BLaER1 treated with 17β-estradiol and CSF1 and Interleukin-3, amounts not matched to agents 10 nM and 100 nM (cell line): ENCODE results near the gene MEF2C.

Experiments used
- H3K27ac ChIP-seq, 11 experiments: shearing (Covaris generic); formaldehyde crosslinking; 2 replicates each; pipeline ENCODE4 v1.8.1; 2022
- H3K27me3 ChIP-seq, 11 experiments: shearing (Covaris generic); formaldehyde crosslinking; 2 replicates each; pipeline ENCODE4 v1.8.1; 2022
- H3K36me3 ChIP-seq, 11 experiments: shearing (Covaris generic); formaldehyde crosslinking; 2 replicates each; pipeline ENCODE4 v1.8.1; 2022
- H3K4me1 ChIP-seq, 10 experiments: shearing (Covaris generic); formaldehyde crosslinking; 2 replicates each; pipeline ENCODE4 v1.8.1; 2022
- H3K4me2 ChIP-seq, 11 experiments: shearing (Covaris generic); formaldehyde crosslinking; 2 replicates each; pipeline ENCODE4 v1.8.1; 2022
- H3K4me3 ChIP-seq, 10 experiments: shearing (Covaris generic); formaldehyde crosslinking; 2 replicates each; pipeline ENCODE4 v1.8.1; 2022
- H3K9ac ChIP-seq, 11 experiments: shearing (Covaris generic); formaldehyde crosslinking; 2 replicates each; pipeline ENCODE4 v1.8.1; 2022
- H3K9me3 ChIP-seq, 11 experiments: shearing (Covaris generic); formaldehyde crosslinking; replicated peaks in 1 of 11; 2 replicates each; pipeline ENCODE4 v1.8.1; 2022
- H4K20me1 ChIP-seq, 11 experiments: shearing (Covaris generic); formaldehyde crosslinking; 2 replicates each; pipeline ENCODE4 v1.8.1; 2022
- Cebpa-rat ChIP-seq, 11 experiments: shearing (Covaris generic); IDR thresholded peaks; 2 replicates each; pipeline ENCODE4 v1.8.1; 2022

MEF2C gene

GRCh38 chr5:88826646-88827585 is 56.1 kb downstream of the MEF2C start:
- peak overlapping the region; percentile 60 to 90 (median 70) for H3K4me3 ChIP-seq
- H3K27ac ChIP-seq, result peak overlapping the region; percentile 90 to 99 (median 96)
- no peaks in the 10 kb centered on the region for H3K9me3 ChIP-seq
- peak overlapping the region; percentile 80 to 100 (median 91) for H3K4me2 ChIP-seq
- peak in 2 of 11 experiments; percentile 11 to 45; a peak in 2 of 22 replicates for TF ChIP-seq Cebpa-rat (IDR thresholded peaks at IDR 0.05)
- peaks cover 0 to 2% (median 0%) of the 10 kb centered on the region in 11 experiments; a peak in 1 of 22 replicates for H4K20me1 ChIP-seq
- peaks cover 12 to 21% (median 17%) of the 10 kb centered on the region in 11 experiments; a peak in 19 of 22 replicates for H3K36me3 ChIP-seq
- peaks cover 38 to 88% (median 54%) of the 10 kb centered on the region in 10 experiments for H3K4me1 ChIP-seq
- H3K27me3 ChIP-seq, result no peaks in the 10 kb centered on the region; a peak in 1 of 22 replicates
- H3K9ac ChIP-seq, result peak overlapping the region; percentile 83 to 95 (median 89)

DNA sequence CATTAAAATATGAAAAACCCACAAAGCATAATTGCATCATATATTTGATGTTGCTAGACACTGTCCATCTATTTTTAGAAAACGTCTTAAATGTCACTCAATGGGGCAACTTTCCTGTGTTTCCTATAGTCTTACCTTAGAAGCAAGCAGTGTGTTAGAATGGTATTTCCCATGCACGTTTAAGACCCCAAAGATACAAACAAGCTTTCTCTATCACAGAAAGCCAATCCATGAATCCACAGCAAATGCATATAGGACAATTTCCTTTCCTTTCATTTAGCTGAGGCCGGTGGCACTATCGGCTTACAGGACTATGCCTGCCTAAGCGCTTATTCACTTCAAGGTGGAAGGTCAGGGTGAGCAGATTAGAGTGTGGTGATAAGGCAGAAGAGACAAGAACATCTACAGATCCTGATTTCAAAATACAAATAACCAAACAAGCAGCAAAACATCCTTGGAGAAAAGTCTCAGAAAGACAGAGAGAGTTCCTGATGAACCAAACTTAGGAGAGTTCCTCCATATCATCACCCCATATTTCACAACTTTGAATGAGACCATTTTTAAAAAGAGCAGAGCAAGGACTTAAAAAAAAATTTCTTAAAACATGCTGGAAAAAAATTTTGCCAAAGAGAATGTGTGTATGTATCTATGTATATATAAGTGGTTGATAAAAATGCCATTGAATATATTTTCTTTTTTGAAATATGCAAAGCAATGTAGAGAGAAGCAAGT is 57.2 kb downstream of the MEF2C start:
- H3K27ac ChIP-seq, result peak overlapping the region; percentile 90 to 99 (median 96)
- H3K9ac ChIP-seq, result peak overlapping the region; percentile 83 to 95 (median 89)
- H3K36me3 ChIP-seq, result peaks cover 20 to 30% (median 27%) of the 10 kb centered on the region in 11 experiments; a peak in 20 of 22 replicates
- H3K4me1 ChIP-seq, result peaks cover 26 to 88% (median 43%) of the 10 kb centered on the region in 10 experiments
- H3K4me2 ChIP-seq, result peak overlapping the region; percentile 80 to 100 (median 91)
- no peaks in the 10 kb centered on the region; a peak in 1 of 22 replicates for H4K20me1 ChIP-seq
- peak overlapping the region; percentile 60 to 90 (median 70) for H3K4me3 ChIP-seq
- H3K27me3 ChIP-seq, result no peaks in the 10 kb centered on the region; a peak in 1 of 22 replicates
- TF ChIP-seq Cebpa-rat (IDR thresholded peaks at IDR 0.05), result peak in 4 of 11 experiments; percentile 11 to 71 (median 46); a peak in 4 of 22 replicates
- no peaks in the 10 kb centered on the region for H3K9me3 ChIP-seq

GRCh38 chr5:88824892-88825583 is 57.9 kb downstream of the MEF2C start:
- peaks cover 20 to 37% (median 31%) of the 10 kb centered on the region in 11 experiments; a peak in 20 of 22 replicates for H3K36me3 ChIP-seq
- peak overlapping the region; percentile 90 to 99 (median 96) for H3K27ac ChIP-seq
- H3K4me3 ChIP-seq, result peak overlapping the region; percentile 60 to 90 (median 70)
- peaks cover 19 to 88% (median 40%) of the 10 kb centered on the region in 10 experiments for H3K4me1 ChIP-seq
- peak overlapping the region; percentile 83 to 95 (median 89) for H3K9ac ChIP-seq
- no peaks in the 10 kb centered on the region; a peak in 1 of 22 replicates for H3K27me3 ChIP-seq
- no peaks in the 10 kb centered on the region for H4K20me1 ChIP-seq
- no peaks in the 10 kb centered on the region for H3K9me3 ChIP-seq
- no peak; a peak in 3 of 22 replicates for TF ChIP-seq Cebpa-rat (IDR thresholded peaks at IDR 0.05)
- H3K4me2 ChIP-seq, result peak overlapping the region; percentile 80 to 100 (median 91)

GRCh38 chr5:88824141-88824540 is 58.8 kb downstream of the MEF2C start:
- H3K4me3 ChIP-seq, result peak overlapping the region; percentile 60 to 90 (median 70); a peak in 19 of 20 replicates
- peak overlapping the region; percentile 90 to 99 (median 96); a peak in 21 of 22 replicates for H3K27ac ChIP-seq

GRCh38 chr5:88823201-88823600 is 59.8 kb downstream of the MEF2C start:
- TF ChIP-seq Cebpa-rat (IDR thresholded peaks at IDR 0.05), result no peak
- no peaks in the 10 kb centered on the region for H3K9me3 ChIP-seq
- peaks cover 1 to 86% (median 38%) of the 10 kb centered on the region in 10 experiments; a peak in 18 of 20 replicates for H3K4me1 ChIP-seq
- peaks cover 20 to 54% (median 40%) of the 10 kb centered on the region in 11 experiments; a peak in 20 of 22 replicates for H3K36me3 ChIP-seq
- H3K27ac ChIP-seq, result peak overlapping the region; percentile 90 to 99 (median 96)
- no peaks in the 10 kb centered on the region; a peak in 1 of 22 replicates for H3K27me3 ChIP-seq
- peak overlapping the region; percentile 60 to 90 (median 70) for H3K4me3 ChIP-seq
- peak overlapping the region; percentile 80 to 100 (median 90); a peak in 19 of 22 replicates for H3K4me2 ChIP-seq
- H3K9ac ChIP-seq, result peak overlapping the region; percentile 83 to 95 (median 89)
- H4K20me1 ChIP-seq, result peaks cover 0 to 13% (median 0%) of the 10 kb centered on the region in 11 experiments; a peak in 1 of 22 replicates

More at GRCh38 chr5:88824141-88824540, 58.8 kb downstream of the MEF2C start:
- Histone ChIP-seq H3K4me2 (peak overlapping the region; percentile 64 to 100 (median 90); a peak in 20 of 22 replicates), H3K36me3 (peaks cover 20 to 45% (median 35%) of the 10 kb centered on the region in 11 experiments; a peak in 20 of 22 replicates), H4K20me1 (peaks cover 0 to 7% (median 0%) of the 10 kb centered on the region in 11 experiments; a peak in 1 of 22 replicates), H3K9me3 (no peaks in the 10 kb centered on the region), H3K9ac (peak overlapping the region; percentile 83 to 95 (median 89); a peak in 21 of 22 replicates), H3K27me3 (no peaks in the 10 kb centered on the region; a peak in 1 of 22 replicates), H3K4me1 (peaks cover 10 to 86% (median 38%) of the 10 kb centered on the region in 10 experiments)
- TF ChIP-seq Cebpa-rat (IDR thresholded peaks at IDR 0.05), result no peak

GRCh38 chr5:88821161-88821560 is 61.8 kb downstream of the MEF2C start:
- TF ChIP-seq Cebpa-rat (IDR thresholded peaks at IDR 0.05), result no peak
- H3K4me2 ChIP-seq, result peak overlapping the region; percentile 79 to 100 (median 91)
- H4K20me1 ChIP-seq, result peaks cover 0 to 20% (median 0%) of the 10 kb centered on the region in 11 experiments; a peak in 4 of 22 replicates
- no peaks in the 10 kb centered on the region for H3K27me3 ChIP-seq
- no peaks in the 10 kb centered on the region for H3K9me3 ChIP-seq
- peaks cover 18 to 88% (median 47%) of the 10 kb centered on the region in 10 experiments for H3K4me1 ChIP-seq
- peak overlapping the region; percentile 90 to 99 (median 96) for H3K27ac ChIP-seq
- H3K4me3 ChIP-seq, result peak overlapping the region; percentile 60 to 90 (median 70)
- H3K36me3 ChIP-seq, result peaks cover 24 to 75% (median 49%) of the 10 kb centered on the region in 11 experiments; a peak in 20 of 22 replicates
- H3K9ac ChIP-seq, result peak overlapping the region; percentile 68 to 95 (median 89)

DNA sequence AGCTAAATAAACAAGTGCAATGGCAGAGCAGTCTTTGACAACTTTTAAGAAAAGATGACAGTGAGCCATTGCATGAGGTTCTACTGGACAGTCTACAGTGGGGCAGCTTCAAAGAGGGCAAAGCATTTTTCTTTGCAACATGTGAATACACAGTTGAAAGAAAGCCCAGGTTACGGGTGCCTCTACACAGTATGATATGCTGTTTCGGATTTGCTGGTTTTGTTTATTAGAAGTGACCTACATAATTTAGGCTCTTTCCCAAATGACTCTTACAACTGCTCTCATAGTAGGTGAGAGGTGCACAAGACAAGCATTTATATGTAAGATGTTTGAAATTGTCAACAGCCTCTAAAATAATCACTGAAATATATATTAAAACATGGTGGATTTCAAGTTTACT is 62.4 kb downstream of the MEF2C start:
- Histone ChIP-seq H3K27ac (peak overlapping the region; percentile 90 to 99 (median 96)), H3K4me2 (peak overlapping the region; percentile 79 to 100 (median 91)), H3K4me3 (peak overlapping the region; percentile 60 to 90 (median 70)), H4K20me1 (peaks cover 0 to 25% (median 0%) of the 10 kb centered on the region in 11 experiments; a peak in 6 of 22 replicates), H3K9ac (peak overlapping the region; percentile 68 to 95 (median 89)), H3K27me3 (no peaks in the 10 kb centered on the region), H3K9me3 (no peaks in the 10 kb centered on the region), H3K4me1 (peaks cover 24 to 88% (median 48%) of the 10 kb centered on the region in 10 experiments), H3K36me3 (peaks cover 24 to 80% (median 55%) of the 10 kb centered on the region in 11 experiments; a peak in 20 of 22 replicates)
- TF ChIP-seq Cebpa-rat (IDR thresholded peaks at IDR 0.05), result no peak
